GM06990 (cell line): ENCODE results near the gene FNBP1.

Source experiments
- DNase-seq: peaks from one replicate; pipeline ENCODE4 v3.0.0-alpha.2; 2011; ENCODE audit not compliant: insufficient read length; ENCODE audit errors: extremely low read depth
- H3K27me3 ChIP-seq: replicated peaks from 2 replicates; pipeline ENCODE4 v1.6.0; 2011; ENCODE audit warnings: low read length; ENCODE audit not compliant: control insufficient read depth, insufficient read depth
- H3K36me3 ChIP-seq: 2 replicates; pipeline ENCODE4 v1.5.1; 2011; ENCODE audit warnings: low read length; ENCODE audit not compliant: control insufficient read depth, insufficient read depth
- H3K4me3 ChIP-seq: replicated peaks from 2 replicates; pipeline ENCODE4 v1.5.1; 2011; ENCODE audit warnings: low read depth, mild to moderate bottlenecking, control low read depth, low read length
- TF ChIP-seq, protein P1 (sequence below): IDR thresholded peaks from 2 replicates; pipeline ENCODE4 v1.5.1; 2011; ENCODE audit warnings: low read length, control low read depth, mild to moderate bottlenecking, inconsistent platforms; ENCODE audit not compliant: insufficient read depth, poor library complexity, severe bottlenecking

FNBP1 gene

DNA sequence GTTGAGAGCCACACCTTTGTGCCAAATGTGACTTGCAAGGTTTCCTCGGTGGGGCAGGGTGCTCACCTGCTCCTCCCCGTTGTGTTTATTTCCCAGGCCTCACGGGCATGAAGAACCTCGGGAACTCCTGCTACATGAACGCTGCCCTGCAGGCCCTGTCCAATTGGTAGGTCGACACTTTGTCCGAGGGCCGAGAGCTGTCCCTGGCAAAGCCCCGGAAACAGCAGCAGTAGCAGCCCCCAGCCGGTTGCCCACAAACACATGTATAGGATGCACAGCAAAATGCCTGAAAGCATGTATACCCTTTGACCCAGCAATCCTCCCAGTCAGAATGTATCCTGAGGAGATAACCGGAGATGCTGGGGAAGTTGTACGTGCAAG, 181.6 kb downstream of the FNBP1 start:
- H3K4me3 ChIP-seq, result no peak overlapping the region
- TF ChIP-seq, protein P1, sequence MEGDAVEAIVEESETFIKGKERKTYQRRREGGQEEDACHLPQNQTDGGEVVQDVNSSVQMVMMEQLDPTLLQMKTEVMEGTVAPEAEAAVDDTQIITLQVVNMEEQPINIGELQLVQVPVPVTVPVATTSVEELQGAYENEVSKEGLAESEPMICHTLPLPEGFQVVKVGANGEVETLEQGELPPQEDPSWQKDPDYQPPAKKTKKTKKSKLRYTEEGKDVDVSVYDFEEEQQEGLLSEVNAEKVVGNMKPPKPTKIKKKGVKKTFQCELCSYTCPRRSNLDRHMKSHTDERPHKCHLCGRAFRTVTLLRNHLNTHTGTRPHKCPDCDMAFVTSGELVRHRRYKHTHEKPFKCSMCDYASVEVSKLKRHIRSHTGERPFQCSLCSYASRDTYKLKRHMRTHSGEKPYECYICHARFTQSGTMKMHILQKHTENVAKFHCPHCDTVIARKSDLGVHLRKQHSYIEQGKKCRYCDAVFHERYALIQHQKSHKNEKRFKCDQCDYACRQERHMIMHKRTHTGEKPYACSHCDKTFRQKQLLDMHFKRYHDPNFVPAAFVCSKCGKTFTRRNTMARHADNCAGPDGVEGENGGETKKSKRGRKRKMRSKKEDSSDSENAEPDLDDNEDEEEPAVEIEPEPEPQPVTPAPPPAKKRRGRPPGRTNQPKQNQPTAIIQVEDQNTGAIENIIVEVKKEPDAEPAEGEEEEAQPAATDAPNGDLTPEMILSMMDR, result no peak
- DNase-seq, result no peak
- H3K36me3 ChIP-seq, result peaks cover 16% of the 10 kb centered on the region
- H3K27me3 ChIP-seq, result no peaks in the 10 kb centered on the region

DNA sequence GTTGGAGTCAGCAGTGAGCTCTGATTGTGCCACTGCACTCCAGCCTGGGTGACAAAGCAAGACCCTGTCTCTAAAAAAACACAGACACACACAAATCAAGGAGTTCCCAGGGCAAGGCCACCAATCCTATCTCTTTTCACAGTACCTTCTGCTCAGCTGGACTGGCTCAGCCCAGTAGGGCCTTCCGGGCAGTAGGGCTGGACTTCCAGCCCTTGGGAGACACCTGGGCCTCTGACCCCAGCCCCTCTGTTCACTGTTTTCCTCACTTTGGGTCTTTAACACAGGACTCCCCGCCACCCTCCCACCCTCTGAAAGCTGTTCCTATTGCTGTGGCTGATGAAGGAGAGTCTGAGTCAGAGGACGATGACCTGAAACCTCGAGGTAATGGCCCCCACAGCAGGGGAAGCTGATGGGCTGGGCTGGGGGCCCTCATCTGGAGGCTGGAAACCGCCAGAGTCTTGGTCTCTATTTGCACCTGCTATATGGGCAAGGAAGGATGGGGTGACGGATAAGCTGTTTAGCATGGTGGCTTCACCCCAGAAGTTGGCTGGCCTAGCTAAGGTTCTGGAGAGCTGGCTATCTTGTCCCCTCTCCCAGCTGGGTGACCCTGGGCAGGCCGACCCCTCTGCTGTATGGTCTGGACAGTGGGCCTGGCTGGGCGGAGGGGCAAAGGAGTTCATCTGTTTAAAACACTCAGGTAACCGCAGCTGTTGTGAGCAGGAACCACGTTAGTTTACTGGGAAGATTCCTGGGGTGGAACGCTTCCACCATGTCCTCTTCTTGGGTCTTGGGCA, 182.1 kb downstream of the FNBP1 start:
- Histone ChIP-seq H3K4me3 (no peak overlapping the region), H3K36me3 (peaks cover 16% of the 10 kb centered on the region), H3K27me3 (no peaks in the 10 kb centered on the region)
- TF ChIP-seq, protein P1, result no peak
- DNase-seq, result no peak

DNA sequence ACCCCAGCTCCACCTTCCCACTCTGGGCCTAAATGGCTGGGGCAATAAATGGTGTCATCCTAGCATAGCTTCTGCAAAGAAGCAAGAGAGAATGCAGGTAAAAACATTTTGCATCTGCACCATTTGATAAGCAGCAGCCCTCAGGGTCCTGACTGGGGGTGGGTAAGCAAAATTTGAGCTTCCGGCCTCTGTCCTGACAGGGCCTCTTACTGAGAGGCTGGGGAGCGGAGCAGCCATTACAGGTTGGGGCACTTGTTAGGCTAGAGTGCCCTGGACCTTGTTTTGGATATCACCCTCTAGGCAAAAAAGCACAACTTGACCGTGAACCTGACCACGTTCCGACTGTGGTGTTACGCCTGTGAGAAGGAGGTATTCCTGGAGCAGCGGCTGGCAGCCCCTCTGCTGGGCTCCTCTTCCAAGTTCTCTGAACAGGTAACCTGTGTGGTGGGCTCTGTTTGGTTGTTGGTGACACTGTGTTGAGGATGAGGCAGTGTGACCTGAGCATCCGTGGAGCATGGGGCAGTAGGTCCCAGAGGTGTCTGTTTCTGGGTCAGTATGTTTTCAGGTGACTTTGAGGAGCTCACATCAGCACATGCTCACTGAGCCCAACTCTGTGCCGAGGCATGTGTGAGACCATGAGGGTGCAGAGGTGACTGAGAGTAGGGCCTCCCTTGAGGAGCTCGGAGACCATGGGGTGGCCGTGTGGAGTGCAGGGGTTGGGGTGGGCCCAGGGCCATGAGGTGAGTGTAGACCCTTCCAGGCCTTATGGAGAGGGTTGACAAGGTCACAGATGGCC, 184.6 kb downstream of the FNBP1 start:
- TF ChIP-seq, protein P1, result no peak

DNA sequence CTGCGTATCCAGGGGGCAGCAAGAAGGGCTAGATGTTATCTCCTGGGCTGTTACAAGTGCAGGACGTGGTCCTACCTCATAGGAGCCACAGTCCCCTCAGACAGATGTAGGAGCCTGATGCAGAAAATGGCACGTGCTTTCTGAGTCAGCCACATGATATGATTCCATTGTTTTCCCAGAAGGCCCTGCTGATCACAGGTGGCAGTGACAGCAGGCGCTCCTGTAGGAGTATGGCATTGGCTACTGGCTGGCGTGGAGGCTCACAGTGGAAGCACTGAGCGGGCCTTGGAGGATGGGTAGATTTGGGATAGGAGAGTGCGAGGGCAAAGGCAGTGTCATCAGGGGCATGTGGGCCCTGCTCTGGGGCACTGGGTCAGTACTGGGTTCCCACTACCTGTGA, 185.8 kb downstream of the FNBP1 start:
- TF ChIP-seq, protein P1, result no peak
- no peak for DNase-seq
- H3K4me3 ChIP-seq, result no peak overlapping the region
- peaks cover 12% of the 10 kb centered on the region for H3K36me3 ChIP-seq
- no peaks in the 10 kb centered on the region for H3K27me3 ChIP-seq

More for the DNA sequence above, 184.6 kb downstream of the FNBP1 start:
- no peak for DNase-seq
- Histone ChIP-seq H3K4me3 (no peak overlapping the region), H3K36me3 (peaks cover 15% of the 10 kb centered on the region), H3K27me3 (no peaks in the 10 kb centered on the region)

DNA sequence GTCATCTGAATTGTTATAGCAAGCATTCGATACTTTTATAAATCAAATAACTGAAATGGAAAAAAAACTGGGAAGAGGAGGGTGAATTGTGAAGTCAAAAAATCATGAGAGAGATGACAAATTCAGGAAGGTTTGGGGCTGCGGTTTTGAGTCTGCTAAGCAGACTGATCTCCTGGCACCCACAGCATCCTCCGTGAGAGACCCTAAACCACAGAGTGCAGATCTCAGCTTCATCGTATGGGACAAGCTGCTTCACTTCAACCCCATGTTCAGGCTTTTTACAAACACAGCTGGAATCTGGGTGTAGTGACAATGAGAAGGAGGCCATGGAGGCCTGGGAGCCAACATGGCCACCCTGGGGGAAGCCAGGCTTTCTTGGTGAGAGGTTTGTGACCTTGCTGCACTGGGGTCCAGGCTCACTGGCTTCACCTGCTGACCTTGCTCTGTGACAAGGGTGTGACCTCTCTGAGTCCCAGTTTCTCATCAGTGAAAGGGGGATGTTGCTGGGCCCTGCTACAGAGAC, 188.3 kb downstream of the FNBP1 start:
- TF ChIP-seq, protein P1, result no peak
- H3K36me3 ChIP-seq, result peaks cover 13% of the 10 kb centered on the region
- DNase-seq, result no peak
- no peak overlapping the region for H3K4me3 ChIP-seq
- H3K27me3 ChIP-seq, result no peaks in the 10 kb centered on the region
